CD4-positive, alpha-beta T cell treated with Interleukin-17A for 4 hours (primary cell): ENCODE measurements around the gene GTF2H2C_2.
"Not testable (repeated sequence)": the region's sequence is repeated elsewhere in the genome, so short reads cannot be mapped to it uniquely, and the experiment has no call there.

Source experiments
- DNase-seq: peaks from one replicate; pipeline ENCODE4 v3.0.0-alpha.2; 2020; ENCODE audit warnings: mixed read lengths

The GTF2H2C_2 gene

DNA sequence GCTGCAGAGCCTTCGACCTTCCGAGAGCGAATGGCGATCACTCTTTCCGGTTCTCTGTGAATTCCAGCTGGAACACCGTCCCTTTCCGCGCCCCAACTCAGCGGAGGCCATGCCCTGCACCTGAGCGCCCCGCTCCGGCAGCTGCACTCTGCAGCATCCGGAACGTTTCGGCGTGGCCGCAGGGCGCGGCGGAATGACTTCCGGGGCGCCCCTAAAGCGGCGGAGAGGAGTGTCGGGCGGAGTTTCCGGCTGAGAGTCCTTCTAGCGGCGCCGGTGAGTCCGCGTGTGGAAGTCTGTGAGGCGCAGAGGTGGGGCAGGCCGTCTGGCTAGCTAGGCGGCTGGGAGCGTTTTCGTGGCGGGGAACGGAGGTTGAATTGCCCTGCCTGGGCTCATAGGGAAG lies at the start of gene GTF2H2C_2:
Gene GTF2H2C_2 (plus strand): TSS at position 252 of the 400 bp plus-strand sequence.
- DNase-seq, result not testable (repeated sequence)

DNA sequence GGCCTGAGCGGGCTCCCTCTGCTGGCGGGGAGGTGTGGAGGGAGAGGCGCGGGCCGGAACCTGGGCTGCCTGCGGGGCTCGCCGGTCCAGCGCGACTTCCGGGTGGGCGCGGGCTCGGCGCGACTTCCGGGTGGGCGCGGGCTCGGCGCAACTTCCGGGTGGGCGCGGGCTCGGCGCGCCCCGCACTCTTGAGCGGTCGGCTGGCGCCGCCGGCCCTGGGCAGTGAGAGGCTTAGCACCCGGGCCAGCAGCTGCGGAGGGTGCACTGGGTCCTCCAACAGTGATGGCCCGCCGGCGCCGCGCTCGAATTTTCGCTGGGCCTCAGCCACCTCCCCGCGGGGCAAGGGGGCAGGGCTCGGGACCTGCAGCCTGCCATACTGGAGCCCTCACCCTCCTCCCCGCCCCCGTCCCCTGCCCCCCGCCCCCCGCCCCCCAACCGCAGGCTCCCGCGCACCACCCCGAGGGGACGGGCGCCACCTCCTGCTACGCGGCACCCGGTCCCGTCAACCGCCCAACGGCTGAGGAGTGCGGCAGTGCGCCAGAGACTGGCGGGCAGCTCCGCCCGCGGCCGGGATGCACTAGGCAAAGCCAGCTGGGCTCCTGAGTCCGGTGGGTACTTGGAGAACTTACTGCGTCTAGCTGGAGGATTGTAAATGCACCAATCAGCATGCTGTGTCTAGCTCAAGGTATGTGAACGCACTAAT lies 14.0 kb upstream of the GTF2H2C_2 start:
- DNase-seq, result not testable (repeated sequence)

DNA sequence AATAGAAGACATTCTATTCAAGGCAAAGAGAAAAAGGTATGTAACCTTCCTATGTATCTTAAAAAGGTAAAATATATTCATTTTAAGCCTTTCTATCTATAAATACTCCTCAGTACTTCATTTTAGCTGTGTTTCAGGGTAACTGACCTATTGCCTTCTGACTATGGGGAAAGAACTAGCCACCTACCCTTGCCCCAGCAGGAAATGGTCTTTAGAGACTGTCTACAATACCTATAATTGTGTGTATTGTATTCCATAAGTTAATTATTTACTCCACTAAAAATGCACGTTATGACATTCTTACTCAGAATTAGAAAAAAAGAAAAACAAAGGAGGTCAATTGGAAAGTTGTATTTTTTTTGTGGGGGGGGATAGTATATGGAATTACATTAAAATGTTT lies 6.2 kb downstream of the GTF2H2C_2 start:
- not testable (repeated sequence) for DNase-seq

DNA sequence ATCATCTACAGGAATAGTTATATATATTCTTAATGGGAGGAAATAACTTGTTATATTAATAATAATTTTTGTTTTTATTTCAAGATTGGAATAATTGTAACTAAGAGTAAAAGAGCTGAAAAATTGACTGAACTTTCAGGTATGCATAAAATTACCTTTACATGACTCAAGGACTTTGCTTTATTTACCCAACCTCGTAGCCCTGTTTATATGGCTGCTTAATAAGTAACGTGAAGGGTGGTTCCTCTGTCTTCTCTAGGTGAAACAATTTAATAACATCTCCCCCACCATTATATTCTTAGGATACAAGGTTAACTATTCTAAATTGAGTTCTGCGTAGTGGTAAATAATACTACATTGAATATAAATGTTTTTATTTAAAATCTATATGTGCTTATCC lies 8.0 kb downstream of the GTF2H2C_2 start:
- DNase-seq, result not testable (repeated sequence)

DNA sequence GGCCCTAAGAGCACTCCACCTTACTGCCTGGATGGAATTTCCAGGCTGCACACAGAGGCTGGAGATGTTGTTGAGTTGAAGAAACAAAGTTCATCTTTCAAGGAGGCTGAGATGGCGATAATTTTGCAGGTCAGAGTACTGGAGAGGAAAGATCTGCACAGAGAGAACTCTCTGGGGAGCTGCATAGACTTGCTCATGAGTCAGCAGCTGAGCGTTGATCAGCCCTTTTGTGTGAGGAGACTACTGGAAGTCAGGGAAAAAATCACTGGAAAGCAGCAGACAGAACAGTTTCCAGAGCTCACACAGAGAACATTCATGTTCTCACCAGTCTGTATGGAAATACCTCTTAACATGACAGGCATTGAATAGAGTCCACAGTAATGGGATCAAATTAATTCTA lies 23.4 kb downstream of the GTF2H2C_2 start:
- DNase-seq, result not testable (repeated sequence)

DNA sequence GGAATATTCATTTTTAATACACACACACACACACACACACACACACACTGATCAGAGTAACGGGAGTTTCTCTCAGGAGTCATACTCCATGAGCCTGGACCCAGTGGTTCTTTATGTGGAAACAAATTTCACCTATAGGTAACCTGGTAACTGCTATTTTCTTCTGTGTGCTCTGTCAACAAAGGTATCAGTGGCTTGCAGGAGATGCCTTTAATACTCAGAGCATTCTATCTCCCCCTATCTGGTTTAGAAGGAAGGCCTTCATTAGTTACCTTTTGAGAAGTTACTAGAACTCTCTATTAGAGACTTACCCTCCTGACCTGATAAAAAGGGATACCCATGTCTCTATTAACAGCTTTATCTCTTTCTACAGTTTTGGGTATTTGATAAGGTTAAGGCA lies 34.4 kb downstream of the GTF2H2C_2 start:
- DNase-seq, result not testable (repeated sequence)

DNA sequence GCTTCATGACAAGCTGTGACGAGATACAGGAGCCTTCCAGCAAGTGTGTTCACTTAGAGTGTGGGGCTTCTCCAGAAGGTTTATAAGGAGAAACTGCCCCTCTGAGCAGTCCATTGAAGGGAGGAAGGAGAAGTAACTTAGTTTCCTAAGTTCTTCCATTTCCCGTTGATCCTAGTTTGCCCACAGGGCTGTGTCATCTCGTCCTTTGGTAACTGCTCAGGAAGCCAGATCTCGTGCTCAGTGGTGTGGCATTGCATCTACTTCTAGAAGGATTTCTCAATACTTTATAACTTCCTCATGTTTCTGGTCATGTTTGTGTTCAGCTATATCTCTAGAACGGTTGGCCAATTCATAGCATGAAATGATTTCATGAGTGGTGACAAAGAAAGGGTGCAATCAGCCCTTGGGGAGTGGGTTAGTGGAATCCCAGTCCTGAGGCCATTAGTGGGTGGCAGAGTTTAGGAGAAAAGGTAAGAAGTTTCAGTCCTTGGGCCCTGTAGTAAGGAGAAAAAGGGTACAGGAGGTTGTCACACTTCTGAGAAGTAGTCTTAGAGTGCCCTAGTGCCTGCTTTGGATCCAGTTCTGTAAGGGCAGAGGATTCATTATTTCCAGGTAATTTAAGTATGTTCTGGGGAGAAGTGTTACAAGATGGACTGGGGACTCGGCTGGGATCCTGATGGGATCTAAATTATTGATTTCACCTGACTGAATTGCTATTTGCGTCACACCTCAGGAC lies 36.2 kb downstream of the GTF2H2C_2 start:
- DNase-seq, result not testable (repeated sequence)

DNA sequence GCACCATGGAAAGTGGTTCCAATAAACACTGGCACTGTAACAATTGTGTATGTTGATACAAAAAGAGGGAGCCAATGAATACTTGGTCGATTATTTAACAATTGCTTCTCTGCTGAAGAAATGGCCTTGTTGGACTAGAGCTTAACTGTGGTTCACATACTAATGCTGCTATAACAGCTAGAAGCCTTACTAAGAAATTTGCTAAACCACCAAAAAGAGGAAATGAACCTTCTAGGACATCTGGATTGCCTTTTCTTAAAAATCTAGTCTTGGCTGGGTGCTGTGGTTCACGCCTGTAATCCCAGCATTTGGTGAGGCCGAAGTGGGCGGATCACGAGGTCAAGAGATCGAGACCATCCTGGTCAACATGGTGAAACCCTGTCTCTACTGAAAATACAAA lies 41.9 kb downstream of the GTF2H2C_2 start:
- not testable (repeated sequence) for DNase-seq

DNA sequence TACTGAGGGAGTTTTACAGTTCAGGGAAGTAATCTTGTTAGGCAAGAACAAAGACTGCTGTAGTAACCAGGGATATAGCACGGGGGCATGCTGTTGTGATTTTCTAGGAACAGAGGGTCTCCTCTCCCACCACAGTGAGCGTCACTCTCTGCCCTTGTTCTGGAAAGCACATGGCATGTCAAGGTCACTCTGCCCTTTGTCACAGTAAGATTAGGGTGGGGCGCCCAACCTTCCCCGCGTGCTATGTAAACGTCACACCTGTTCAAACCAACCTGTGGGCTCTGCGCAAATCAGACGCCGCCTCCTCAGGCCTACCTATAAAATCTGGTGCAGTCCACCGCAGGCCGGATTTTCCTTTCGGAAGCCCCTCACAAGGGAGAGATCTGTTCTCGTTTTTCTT lies 44.0 kb downstream of the GTF2H2C_2 start:
- DNase-seq, result not testable (repeated sequence)

DNA sequence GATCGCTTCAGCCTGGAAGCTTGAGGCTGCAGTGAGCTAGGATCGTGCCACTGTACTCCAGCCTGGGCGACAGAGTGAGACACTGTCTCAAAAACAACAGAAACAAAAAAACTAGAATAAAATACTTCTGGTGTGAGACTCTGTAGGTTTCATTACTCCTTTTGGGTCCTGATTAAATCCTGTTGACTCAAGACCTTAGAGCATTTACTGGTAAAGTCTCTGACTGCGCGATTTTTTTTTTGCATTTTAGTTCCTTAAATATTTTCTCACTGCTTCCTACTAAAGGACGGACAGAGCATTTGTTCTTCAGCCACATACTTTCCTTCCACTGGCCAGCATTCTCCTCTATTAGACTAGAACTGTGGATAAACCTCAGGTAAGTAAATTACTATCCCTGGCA lies 46.8 kb downstream of the GTF2H2C_2 start:
- DNase-seq, result not testable (repeated sequence)

DNA sequence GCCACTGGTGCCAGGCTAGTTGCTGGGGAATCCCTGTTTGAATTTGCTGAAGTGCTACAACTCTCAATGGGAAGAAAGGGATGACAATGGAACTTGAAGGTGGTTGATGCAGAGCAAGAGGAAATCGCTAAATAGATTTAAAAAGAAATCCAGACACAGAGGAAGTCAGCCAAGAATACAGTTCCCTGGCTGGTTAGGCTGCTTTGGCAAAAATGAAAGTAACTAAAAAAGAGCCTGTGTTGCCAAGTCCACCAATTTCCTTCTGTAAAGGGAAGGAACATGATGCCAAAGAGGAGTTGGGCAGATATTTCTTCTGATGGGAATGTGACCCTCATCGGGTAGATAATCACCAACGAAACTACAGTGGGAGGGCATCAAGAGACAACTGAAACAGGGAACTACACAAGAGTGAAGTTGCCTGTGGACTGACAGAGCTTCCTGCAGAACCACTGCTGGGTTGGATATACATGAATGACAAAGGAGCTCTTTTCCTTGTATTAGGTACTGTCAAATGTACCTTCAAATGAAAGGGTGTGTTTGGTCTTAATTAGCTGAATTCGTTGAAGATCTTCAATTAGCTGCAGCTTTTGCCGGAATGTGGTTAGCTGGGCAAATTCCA lies 49.0 kb downstream of the GTF2H2C_2 start:
- DNase-seq, result not testable (repeated sequence)

DNA sequence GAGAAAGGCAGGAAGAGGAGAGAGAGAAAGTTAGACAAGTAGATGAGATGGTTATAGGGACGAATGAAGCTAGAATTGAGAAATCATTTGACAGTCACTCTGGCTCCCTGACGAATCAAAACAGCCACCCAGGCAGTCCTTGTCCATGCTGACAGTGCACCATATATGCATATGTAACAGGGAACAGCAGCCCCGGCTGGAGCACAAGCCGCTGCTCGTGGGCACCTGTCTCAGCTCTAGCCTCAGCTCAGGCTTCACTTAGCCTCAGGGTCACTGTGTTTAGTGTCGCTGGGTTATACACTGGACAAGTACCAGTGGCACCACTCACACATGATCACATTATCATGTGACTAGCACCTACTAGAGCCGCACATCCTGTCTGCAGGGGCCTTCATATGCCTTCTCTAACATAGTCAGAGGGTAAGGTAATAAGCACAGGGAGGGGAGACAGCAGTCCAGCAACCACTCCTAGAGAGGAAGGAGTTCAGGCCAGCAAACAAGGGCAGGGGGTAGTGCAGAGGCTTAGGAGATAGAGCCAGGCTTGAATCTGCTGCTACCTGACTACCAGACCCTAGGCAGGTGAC lies 54.9 kb downstream of the GTF2H2C_2 start:
- DNase-seq, result not testable (repeated sequence)
